K562 (cell line): ENCODE measurements around the gene UVRAG.

Experiments used
- CEBPG ChIP-seq, 3 experiments: fragments of 200-800 bp in 1 of 3; sonication (Bioruptor generic) in 1 of 3; sonication (generic) in 1 of 3; formaldehyde crosslinking in 1 of 3; IDR thresholded peaks in 2 of 3; conservative IDR thresholded peaks in 1 of 3; 2 replicates each; pipeline versions ENCODE4 v1.6.1 to v1.8.0; 2016 to 2022; ENCODE audit warnings: missing compliant biosample characterization in 2 of 3, missing genetic modification characterization in 2 of 3, mild to moderate bottlenecking in 1 of 3, missing genetic modification reagents in 1 of 3
- CREM ChIP-seq: IDR thresholded peaks from 2 replicates; pipeline ENCODE4 v1.6.1; 2014; ENCODE audit warnings: antibody characterized with exemption, low read depth
- CTCF ChIP-seq, 3 experiments: IDR thresholded peaks in 2 of 3; conservative IDR thresholded peaks in 1 of 3; 2 replicates each; pipeline ENCODE4 v1.5.1; 2011 to 2012; ENCODE audit warnings: low read length in 3 of 3, mild to moderate bottlenecking in 3 of 3, control low read depth in 2 of 3, improper control_type of control experiment in 1 of 3, inconsistent platforms in 1 of 3, low read depth in 1 of 3, mixed read lengths in 1 of 3, moderate library complexity in 1 of 3; ENCODE audit not compliant: insufficient read depth in 2 of 3
- GATAD2B ChIP-seq: fragments of 450-650 bp; IDR thresholded peaks from 2 replicates; pipeline ENCODE4 v1.6.1; 2017; ENCODE audit warnings: mild to moderate bottlenecking, borderline replicate concordance
- MEF2D ChIP-seq: conservative IDR thresholded peaks from 2 replicates; pipeline ENCODE4 v1.6.1; 2016; ENCODE audit warnings: low read depth, missing genetic modification characterization, missing compliant biosample characterization
- PCBP1 ChIP-seq: fragments of 200-400 bp; formaldehyde crosslinking; IDR thresholded peaks from 2 replicates; pipeline ENCODE4 v1.6.1; 2018; ENCODE audit warnings: mild to moderate bottlenecking, low read depth, low read length; ENCODE audit not compliant: poor library complexity, severe bottlenecking
- PRPF4 ChIP-seq: fragments of 200-400 bp; formaldehyde crosslinking; IDR thresholded peaks from one replicate; pipeline ENCODE4 v1.6.1; 2017; ENCODE audit warnings: low read length, low read depth, mild to moderate bottlenecking; ENCODE audit not compliant: insufficient read depth, poor library complexity, severe bottlenecking
- RBM39 ChIP-seq: fragments of 200-400 bp; formaldehyde crosslinking; optimal IDR thresholded peaks from 2 replicates; pipeline ENCODE3; 2018; ENCODE audit warnings: low read depth, low read length
- REST ChIP-seq, 2 experiments: fragments of 450-650 bp; formaldehyde crosslinking in 1 of 2; IDR thresholded peaks; 2 replicates each; pipeline versions ENCODE4 v1.4.0 to v1.6.1; 2014 to 2020; ENCODE audit warnings: mild to moderate bottlenecking in 2 of 2, borderline replicate concordance in 1 of 2, low read depth in 1 of 2
- ZFPM2 ChIP-seq: fragments of 250-450 bp; sonication (Bioruptor Pico); IDR thresholded peaks from 2 replicates; pipeline ENCODE4 v1.5.1; 2022; ENCODE audit warnings: mild to moderate bottlenecking
- TF ChIP-seq, protein P1 (sequence below): sonication (generic); formaldehyde crosslinking; IDR thresholded peaks from 2 replicates; pipeline ENCODE4 v1.5.0; 2020; ENCODE audit warnings: missing genetic modification reagents
- TF ChIP-seq, protein P2 (sequence below): fragments of 250-450 bp; sonication (Bioruptor Pico); IDR thresholded peaks from 2 replicates; pipeline ENCODE4 v1.8.0; 2022; ENCODE audit warnings: inconsistent platforms, mild to moderate bottlenecking, moderate library complexity, borderline replicate concordance

DNA sequence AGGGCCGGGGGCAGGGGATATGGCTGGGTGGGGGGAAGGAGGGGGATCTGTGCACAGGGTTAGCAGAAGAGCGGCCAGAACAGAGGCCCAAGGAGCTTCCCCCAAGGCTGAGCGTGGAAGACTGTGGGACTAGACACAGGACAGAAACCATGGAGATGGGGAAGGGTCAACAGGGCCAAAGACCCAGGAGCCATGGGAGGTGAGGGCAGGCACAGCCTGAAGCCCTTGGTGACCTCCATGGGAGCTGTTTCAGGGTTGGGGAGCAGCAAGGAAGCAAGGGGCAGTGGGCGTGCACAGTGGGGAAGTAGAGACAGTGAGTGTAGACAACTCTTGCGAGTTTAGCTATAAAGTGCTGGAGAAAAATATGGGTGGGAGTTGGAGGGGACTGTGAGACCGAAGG lies 334.7 kb downstream of the UVRAG start:
- TF ChIP-seq PCBP1 (no peak), CREM (no peak), REST (IDR thresholded peaks at IDR 0.05; ENCODE audit: borderline replicate concordance) (no peak), REST (CRISPR knock-in tag; IDR thresholded peaks at IDR 0.05; ENCODE audit: low read depth) (no peak), PRPF4 (no peak), CTCF (IDR thresholded peaks at IDR 0.05 in 2 of 3, conservative IDR thresholded peaks at IDR 0.05 in 1 of 3; ENCODE audit: insufficient read depth in 2 of 3, low read depth in 1 of 3, low read length in 3 of 3) (no peak), RBM39 (no peak), GATAD2B (no peak), ZFPM2 (no peak), MEF2D (tag) (no peak), CEBPG (CRISPR knock-in tag; IDR thresholded peaks at IDR 0.05) (no peak), CEBPG (tag; conservative IDR thresholded peaks at IDR 0.05 in 1 of 2, IDR thresholded peaks at IDR 0.05 in 1 of 2) (no peak)
- TF ChIP-seq, protein P1, sequence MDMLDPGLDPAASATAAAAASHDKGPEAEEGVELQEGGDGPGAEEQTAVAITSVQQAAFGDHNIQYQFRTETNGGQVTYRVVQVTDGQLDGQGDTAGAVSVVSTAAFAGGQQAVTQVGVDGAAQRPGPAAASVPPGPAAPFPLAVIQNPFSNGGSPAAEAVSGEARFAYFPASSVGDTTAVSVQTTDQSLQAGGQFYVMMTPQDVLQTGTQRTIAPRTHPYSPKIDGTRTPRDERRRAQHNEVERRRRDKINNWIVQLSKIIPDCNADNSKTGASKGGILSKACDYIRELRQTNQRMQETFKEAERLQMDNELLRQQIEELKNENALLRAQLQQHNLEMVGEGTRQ (CRISPR knock-in tag) = no peak
- TF ChIP-seq, protein P2, sequence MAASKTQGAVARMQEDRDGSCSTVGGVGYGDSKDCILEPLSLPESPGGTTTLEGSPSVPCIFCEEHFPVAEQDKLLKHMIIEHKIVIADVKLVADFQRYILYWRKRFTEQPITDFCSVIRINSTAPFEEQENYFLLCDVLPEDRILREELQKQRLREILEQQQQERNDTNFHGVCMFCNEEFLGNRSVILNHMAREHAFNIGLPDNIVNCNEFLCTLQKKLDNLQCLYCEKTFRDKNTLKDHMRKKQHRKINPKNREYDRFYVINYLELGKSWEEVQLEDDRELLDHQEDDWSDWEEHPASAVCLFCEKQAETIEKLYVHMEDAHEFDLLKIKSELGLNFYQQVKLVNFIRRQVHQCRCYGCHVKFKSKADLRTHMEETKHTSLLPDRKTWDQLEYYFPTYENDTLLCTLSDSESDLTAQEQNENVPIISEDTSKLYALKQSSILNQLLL = no peak
